ENCODE results near the gene GPR161. TPM values are rescaled to one million over a fixed set of nuclear protein-coding genes. Genes with fewer than 3 reads are reported as not detected.

Gene GPR161
- total and polyA plus RNA-seq, 2 experiments from 2014 or later, result 7.9 to 11.6 TPM

DNA sequence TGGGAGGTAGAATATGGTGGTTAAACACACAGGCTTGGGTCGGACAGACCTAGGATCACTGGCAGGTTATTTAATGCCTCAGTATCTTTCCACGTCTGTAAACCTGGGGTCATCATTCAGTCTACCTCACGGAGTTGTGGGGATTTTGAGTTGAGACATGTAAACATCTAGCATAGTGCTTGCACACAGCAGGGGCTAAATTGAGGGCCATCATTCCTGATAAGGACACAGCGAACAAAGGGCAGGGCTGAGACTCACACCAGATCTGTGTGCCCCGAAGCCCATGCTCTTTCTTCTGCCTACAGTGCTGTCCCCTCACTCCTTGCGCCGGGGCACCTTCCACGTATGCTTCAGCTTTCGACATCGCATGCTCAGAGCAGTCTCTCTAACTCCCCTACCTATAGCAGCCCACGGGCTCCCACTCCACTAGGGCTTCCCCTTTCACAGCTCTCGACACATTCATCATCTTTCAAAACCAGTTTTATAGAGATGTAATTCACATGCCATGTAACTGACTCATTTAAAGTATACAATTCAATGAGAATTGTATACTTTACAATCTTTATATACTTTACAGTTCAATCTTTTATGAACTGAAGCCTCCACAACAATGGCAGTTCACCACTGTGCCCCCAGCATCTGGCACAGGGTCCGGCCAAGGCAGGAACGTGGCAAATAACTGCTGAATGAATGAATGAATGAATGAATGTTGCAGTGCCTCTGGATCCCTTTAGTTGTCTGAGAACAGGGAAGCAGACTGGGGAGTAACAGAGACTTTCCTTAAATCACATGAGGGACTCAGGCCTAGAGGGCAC is 48.0 kb downstream of the GPR161 start:
- no peak for TF ChIP-seq EZH2phosphoT487 (IDR thresholded peaks at IDR 0.05; ENCODE audit: unreplicated experiment)
- no peak for TF ChIP-seq POLR2AphosphoS5 (IDR thresholded peaks at IDR 0.05; ENCODE audit: low read depth)
- TF ChIP-seq JUNB (IDR thresholded peaks at IDR 0.05; ENCODE audit: unreplicated experiment), result no peak
- TF ChIP-seq EZH2 (IDR thresholded peaks at IDR 0.05; ENCODE audit: low read depth, unreplicated experiment), result no peak
- TF ChIP-seq STAT1 (IDR thresholded peaks at IDR 0.05; ENCODE audit: unreplicated experiment), result no peak
- no peak for TF ChIP-seq NANOG (IDR thresholded peaks at IDR 0.05; ENCODE audit: borderline replicate concordance)
- no peak for TF ChIP-seq ZNF114 (CRISPR knock-in tag; IDR thresholded peaks at IDR 0.05)
- no peak for TF ChIP-seq CREB1 (CRISPR knock-in tag; IDR thresholded peaks at IDR 0.05; ENCODE audit: low read depth)
- TF ChIP-seq, protein P1, sequence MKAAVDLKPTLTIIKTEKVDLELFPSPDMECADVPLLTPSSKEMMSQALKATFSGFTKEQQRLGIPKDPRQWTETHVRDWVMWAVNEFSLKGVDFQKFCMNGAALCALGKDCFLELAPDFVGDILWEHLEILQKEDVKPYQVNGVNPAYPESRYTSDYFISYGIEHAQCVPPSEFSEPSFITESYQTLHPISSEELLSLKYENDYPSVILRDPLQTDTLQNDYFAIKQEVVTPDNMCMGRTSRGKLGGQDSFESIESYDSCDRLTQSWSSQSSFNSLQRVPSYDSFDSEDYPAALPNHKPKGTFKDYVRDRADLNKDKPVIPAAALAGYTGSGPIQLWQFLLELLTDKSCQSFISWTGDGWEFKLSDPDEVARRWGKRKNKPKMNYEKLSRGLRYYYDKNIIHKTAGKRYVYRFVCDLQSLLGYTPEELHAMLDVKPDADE (IDR thresholded peaks at IDR 0.05), result no peak
- TF ChIP-seq, protein P2, sequence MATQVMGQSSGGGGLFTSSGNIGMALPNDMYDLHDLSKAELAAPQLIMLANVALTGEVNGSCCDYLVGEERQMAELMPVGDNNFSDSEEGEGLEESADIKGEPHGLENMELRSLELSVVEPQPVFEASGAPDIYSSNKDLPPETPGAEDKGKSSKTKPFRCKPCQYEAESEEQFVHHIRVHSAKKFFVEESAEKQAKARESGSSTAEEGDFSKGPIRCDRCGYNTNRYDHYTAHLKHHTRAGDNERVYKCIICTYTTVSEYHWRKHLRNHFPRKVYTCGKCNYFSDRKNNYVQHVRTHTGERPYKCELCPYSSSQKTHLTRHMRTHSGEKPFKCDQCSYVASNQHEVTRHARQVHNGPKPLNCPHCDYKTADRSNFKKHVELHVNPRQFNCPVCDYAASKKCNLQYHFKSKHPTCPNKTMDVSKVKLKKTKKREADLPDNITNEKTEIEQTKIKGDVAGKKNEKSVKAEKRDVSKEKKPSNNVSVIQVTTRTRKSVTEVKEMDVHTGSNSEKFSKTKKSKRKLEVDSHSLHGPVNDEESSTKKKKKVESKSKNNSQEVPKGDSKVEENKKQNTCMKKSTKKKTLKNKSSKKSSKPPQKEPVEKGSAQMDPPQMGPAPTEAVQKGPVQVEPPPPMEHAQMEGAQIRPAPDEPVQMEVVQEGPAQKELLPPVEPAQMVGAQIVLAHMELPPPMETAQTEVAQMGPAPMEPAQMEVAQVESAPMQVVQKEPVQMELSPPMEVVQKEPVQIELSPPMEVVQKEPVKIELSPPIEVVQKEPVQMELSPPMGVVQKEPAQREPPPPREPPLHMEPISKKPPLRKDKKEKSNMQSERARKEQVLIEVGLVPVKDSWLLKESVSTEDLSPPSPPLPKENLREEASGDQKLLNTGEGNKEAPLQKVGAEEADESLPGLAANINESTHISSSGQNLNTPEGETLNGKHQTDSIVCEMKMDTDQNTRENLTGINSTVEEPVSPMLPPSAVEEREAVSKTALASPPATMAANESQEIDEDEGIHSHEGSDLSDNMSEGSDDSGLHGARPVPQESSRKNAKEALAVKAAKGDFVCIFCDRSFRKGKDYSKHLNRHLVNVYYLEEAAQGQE (IDR thresholded peaks at IDR 0.05; ENCODE audit: unreplicated experiment), result no peak
- TF ChIP-seq, protein P3, sequence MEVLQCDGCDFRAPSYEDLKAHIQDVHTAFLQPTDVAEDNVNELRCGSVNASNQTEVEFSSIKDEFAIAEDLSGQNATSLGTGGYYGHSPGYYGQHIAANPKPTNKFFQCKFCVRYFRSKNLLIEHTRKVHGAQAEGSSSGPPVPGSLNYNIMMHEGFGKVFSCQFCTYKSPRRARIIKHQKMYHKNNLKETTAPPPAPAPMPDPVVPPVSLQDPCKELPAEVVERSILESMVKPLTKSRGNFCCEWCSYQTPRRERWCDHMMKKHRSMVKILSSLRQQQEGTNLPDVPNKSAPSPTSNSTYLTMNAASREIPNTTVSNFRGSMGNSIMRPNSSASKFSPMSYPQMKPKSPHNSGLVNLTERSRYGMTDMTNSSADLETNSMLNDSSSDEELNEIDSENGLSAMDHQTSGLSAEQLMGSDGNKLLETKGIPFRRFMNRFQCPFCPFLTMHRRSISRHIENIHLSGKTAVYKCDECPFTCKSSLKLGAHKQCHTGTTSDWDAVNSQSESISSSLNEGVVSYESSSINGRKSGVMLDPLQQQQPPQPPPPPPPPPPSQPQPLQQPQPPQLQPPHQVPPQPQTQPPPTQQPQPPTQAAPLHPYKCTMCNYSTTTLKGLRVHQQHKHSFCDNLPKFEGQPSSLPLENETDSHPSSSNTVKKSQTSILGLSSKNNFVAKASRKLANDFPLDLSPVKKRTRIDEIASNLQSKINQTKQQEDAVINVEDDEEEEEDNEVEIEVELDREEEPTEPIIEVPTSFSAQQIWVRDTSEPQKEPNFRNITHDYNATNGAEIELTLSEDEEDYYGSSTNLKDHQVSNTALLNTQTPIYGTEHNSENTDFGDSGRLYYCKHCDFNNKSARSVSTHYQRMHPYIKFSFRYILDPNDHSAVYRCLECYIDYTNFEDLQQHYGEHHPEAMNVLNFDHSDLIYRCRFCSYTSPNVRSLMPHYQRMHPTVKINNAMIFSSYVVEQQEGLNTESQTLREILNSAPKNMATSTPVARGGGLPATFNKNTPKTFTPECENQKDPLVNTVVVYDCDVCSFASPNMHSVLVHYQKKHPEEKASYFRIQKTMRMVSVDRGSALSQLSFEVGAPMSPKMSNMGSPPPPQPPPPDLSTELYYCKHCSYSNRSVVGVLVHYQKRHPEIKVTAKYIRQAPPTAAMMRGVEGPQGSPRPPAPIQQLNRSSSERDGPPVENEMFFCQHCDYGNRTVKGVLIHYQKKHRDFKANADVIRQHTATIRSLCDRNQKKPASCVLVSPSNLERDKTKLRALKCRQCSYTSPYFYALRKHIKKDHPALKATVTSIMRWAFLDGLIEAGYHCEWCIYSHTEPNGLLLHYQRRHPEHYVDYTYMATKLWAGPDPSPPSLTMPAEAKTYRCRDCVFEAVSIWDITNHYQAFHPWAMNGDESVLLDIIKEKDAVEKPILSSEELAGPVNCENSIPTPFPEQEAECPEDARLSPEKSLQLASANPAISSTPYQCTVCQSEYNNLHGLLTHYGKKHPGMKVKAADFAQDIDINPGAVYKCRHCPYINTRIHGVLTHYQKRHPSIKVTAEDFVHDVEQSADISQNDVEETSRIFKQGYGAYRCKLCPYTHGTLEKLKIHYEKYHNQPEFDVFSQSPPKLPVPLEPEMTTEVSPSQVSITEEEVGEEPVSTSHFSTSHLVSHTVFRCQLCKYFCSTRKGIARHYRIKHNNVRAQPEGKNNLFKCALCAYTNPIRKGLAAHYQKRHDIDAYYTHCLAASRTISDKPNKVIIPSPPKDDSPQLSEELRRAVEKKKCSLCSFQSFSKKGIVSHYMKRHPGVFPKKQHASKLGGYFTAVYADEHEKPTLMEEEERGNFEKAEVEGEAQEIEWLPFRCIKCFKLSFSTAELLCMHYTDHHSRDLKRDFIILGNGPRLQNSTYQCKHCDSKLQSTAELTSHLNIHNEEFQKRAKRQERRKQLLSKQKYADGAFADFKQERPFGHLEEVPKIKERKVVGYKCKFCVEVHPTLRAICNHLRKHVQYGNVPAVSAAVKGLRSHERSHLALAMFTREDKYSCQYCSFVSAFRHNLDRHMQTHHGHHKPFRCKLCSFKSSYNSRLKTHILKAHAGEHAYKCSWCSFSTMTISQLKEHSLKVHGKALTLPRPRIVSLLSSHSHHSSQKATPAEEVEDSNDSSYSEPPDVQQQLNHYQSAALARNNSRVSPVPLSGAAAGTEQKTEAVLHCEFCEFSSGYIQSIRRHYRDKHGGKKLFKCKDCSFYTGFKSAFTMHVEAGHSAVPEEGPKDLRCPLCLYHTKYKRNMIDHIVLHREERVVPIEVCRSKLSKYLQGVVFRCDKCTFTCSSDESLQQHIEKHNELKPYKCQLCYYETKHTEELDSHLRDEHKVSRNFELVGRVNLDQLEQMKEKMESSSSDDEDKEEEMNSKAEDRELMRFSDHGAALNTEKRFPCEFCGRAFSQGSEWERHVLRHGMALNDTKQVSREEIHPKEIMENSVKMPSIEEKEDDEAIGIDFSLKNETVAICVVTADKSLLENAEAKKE (CRISPR knock-in tag; IDR thresholded peaks at IDR 0.05), result no peak
- TF ChIP-seq ZNF331 (CRISPR knock-in tag; IDR thresholded peaks at IDR 0.05; ENCODE audit: low read depth), result no peak
- TF ChIP-seq, protein P4, sequence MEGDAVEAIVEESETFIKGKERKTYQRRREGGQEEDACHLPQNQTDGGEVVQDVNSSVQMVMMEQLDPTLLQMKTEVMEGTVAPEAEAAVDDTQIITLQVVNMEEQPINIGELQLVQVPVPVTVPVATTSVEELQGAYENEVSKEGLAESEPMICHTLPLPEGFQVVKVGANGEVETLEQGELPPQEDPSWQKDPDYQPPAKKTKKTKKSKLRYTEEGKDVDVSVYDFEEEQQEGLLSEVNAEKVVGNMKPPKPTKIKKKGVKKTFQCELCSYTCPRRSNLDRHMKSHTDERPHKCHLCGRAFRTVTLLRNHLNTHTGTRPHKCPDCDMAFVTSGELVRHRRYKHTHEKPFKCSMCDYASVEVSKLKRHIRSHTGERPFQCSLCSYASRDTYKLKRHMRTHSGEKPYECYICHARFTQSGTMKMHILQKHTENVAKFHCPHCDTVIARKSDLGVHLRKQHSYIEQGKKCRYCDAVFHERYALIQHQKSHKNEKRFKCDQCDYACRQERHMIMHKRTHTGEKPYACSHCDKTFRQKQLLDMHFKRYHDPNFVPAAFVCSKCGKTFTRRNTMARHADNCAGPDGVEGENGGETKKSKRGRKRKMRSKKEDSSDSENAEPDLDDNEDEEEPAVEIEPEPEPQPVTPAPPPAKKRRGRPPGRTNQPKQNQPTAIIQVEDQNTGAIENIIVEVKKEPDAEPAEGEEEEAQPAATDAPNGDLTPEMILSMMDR (conservative IDR thresholded peaks at IDR 0.05; ENCODE audit: low read depth in 2 of 2), result no peak
- Histone ChIP-seq H4K20me1 (replicated peaks; ENCODE audit: insufficient read depth) (no peaks in the 10 kb centered on the region), H3K9me2 (ENCODE audit: insufficient read depth) (no peaks in the 10 kb centered on the region), H3K4me1 (ENCODE audit: insufficient read depth) (no peaks in the 10 kb centered on the region), H3K36me3 (ENCODE audit: insufficient read depth) (no peaks in the 10 kb centered on the region), H3K79me2 (replicated peaks; ENCODE audit: insufficient read depth) (no peaks in the 10 kb centered on the region), H3K27me3 (ENCODE audit: insufficient read depth) (no peaks in the 10 kb centered on the region), H3K4me2 (no peak overlapping the region), H3F3A (replicated peaks; ENCODE audit: low read depth) (no peaks in the 10 kb centered on the region), H3K4me3 (no peak overlapping the region), H2AFZ (no peak overlapping the region), H3K27ac (ENCODE audit: low read depth) (no peak overlapping the region)
- Mint-ChIP-seq H3K4me3 (no peak overlapping the region), H3K27ac (no peak overlapping the region), H3K4me1 (peaks cover 12% of the 10 kb centered on the region), H3K36me3 (ENCODE audit: low read depth) (no peaks in the 10 kb centered on the region; the same call in 1 of the 3 replicates), H3K9me3 (no peaks in the 10 kb centered on the region), H3K27me3 (ENCODE audit: insufficient read depth, low read depth, poor library complexity) (peaks cover 10% of the 10 kb centered on the region)
- ATAC-seq, result no peak
- DNase-seq (ENCODE audit: low spot score), result no peak
